Activated CD4-positive, alpha-beta T cell treated with anti-CD3 and anti-CD28 coated beads for 48 hours (primary cell): ENCODE results near the gene APCDD1L.
A peak's percentile ranks its signal among the peaks of the same experiment; 100 is the strongest.

ENCODE experiments used
- DNase-seq: peaks from one replicate; pipeline ENCODE4 v3.0.0-alpha.2; 2020

APCDD1L gene

GRCh38 chr20:58483470-58483869 lies 31.7 kb downstream of the APCDD1L start:
- DNase-seq = no peak

DNA sequence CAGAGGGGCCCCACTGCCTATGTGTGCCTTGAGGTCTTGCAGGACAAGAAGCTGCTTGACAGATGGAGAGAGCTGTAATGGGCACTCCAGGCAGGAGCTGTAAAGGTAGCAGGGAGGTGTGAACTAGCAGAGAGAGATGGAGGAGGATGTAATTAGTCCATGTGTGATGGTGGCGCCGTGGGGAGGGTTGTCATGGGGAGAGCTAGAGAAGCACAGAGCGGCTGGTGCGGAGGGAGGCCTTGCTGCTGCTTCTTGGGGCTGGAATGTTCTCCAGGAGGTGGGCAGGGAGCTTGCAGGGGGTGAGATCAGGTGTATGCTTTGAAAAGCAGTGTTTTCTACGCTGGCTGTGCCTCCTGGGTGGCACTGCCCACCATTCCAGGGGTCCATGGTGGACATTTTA lies 32.1 kb downstream of the APCDD1L start:
- DNase-seq = no peak

DNA sequence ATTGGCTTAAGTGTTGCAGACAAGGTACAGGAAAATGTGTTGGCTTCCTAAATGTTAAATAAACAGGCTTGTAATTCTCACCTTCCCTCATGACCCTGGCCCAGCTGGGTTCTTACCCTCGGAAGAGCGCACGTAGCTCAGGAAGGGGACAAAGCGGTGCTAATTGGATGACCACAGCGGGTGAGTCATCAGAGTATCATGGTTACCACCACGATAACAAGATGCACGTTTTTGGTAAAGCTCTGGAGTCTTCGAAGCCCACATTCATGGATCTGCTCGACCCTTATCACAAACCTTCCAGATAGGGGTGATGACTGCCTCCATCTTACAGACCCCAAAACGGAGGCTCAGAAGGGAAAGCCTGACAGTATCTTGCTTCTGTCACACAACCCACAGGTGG lies 32.8 kb downstream of the APCDD1L start:
- no peak for DNase-seq

DNA sequence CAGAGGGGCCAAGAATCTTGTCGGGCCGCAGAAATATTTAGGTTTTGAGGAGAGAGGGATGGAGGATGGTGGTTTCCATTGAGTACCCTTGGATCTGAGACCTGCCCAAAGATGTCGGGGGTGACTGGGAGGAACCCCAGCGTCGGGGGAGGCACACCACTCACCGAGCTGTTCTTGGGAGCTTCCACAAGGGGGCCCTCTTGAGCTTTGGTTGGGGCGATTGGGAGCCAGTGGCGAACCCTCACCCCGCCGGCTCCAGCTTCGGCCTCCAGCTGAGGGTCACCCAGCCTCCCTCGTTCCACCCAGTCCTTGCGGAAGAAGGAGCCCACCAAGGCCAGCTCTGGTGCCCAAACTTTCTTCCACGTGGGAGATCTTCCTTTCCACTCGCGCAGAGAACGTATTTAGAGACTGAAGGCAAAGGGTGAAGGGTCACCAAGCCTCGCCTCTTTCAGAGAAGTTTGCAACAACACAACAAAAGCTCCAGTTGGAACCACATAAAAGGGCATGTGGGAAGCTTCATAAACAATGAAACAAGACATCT lies 33.6 kb downstream of the APCDD1L start:
- DNase-seq = peak; percentile 80

DNA sequence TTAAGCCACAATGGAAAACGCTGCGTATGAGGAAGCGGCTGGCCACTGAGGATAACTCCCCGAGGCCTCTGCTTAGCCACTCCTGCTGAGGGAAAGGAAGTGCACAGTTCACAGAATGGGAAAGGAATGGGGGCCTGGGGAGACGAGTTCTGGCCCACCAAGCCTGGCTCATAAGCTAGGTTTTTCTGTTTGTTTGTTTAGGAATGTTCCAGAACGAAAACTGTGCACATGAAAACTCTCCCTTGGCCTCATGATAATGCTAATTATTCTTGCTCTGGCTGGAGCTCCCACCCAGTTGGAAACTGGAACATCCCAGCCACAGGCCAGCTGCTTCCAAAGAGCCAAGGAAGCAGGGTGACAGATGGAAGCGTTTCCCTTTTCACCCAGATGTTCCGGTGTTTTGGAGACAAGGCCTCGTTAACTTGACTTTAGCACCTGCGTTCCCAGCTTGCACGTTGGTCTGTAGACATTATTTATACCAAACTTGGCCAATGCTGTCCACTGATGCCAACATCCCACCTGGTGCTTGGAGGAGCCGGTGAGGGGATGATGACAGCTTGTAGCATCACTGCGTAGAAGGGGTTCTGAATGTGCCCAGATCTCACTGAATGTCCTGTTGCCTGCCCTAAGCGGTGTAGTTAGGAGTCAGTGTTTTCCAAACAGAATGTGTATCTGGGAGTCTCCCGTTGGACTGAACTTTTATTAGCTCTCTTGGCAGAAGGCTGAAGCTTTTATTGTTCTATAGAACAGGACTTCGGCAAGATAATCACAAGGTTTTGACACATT lies 34.5 kb downstream of the APCDD1L start:
- no peak for DNase-seq

DNA sequence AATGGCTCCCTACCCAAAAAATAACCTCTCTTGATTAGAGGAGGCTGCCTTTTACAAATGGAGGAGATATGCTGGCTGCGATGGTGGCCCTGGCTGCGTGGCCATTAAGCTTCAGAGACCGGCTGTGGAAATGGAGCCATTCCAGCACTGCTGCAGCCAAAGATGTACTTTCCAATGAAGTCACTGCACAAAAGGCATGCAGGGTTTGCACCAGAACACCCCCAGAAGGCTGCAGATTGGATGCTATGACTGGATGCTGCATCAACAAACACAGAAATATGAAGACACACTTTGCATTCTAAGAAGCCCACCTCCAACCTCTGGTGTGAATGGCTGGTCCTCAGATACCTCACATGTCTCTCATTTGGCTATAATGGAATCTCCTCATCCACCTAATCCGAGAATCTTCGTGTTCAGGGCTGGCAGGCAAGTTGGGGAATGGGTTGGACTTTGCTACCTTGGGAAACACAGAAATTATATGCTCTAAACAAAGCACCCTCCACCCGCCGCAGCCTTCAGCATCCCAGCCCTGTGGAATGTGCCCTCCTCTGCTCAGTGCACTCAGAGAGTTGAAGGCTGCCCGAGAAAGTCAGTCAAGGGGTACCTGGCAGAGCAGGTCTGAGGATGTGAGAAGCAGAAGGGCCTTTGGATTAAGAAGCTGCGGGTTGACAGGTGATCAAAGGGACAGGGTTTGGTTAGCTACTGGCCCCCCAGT lies 35.3 kb downstream of the APCDD1L start:
- no peak for DNase-seq

GRCh38 chr20:58478141-58478805 lies 36.9 kb downstream of the APCDD1L start:
- DNase-seq = no peak

DNA sequence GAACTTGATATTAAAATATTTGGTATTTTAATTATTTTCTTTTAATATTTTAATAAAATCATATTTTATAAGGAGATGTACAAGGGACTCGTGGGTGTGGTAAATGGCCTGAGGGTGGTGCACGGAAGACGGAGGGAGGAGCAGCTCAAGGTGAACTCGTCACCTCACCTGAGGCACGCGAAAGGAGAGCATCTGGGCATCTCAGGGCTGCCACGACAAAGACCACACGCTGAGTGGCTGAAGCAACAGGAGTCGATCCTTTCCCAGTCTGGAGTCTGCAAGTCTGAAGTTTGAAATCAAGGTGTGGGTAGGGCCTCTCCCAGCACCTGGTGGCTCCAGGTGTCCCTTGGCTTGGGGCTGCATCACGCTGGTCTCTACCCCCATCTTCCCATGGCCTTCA lies 39.7 kb downstream of the APCDD1L start:
- DNase-seq = no peak

- no peak for DNase-seq
Measured at GRCh38 chr20:58473453-58474425, 41.5 kb downstream of the APCDD1L start.

DNA sequence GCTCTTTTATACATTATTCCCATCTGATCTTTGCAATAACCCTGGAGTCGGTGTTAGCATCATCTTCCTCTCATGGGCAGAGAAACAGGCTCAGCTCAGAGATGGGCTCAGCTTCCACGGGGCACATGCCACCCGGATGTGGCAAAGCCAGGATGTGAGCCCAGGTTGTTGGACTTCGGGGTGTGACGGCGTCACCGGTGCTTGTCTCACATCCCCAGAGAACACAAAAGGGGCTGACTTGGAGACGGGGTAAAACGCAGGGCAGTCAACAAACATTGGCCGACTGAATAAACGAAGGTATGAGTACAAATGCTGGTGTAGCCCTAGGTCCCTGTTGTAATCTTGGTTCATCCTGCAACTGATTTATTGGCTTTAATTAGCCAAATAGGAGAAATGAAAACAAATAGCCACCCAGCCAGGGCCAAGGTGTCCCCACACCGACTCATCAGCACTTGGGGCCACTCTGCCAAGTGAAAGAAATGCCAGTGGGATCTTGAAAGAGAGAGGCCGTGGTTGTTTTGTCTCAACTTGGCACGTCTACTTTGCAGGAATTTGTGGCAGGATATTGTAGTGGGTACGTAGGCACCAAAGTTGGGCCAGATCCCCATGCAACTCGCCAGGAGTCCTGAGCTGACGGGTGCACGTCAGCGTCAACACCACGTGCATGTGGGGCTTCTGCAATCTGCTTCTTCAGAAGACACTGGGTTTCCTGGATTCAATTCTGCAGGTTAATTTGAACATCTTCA lies 42.8 kb downstream of the APCDD1L start:
- no peak for DNase-seq

DNA sequence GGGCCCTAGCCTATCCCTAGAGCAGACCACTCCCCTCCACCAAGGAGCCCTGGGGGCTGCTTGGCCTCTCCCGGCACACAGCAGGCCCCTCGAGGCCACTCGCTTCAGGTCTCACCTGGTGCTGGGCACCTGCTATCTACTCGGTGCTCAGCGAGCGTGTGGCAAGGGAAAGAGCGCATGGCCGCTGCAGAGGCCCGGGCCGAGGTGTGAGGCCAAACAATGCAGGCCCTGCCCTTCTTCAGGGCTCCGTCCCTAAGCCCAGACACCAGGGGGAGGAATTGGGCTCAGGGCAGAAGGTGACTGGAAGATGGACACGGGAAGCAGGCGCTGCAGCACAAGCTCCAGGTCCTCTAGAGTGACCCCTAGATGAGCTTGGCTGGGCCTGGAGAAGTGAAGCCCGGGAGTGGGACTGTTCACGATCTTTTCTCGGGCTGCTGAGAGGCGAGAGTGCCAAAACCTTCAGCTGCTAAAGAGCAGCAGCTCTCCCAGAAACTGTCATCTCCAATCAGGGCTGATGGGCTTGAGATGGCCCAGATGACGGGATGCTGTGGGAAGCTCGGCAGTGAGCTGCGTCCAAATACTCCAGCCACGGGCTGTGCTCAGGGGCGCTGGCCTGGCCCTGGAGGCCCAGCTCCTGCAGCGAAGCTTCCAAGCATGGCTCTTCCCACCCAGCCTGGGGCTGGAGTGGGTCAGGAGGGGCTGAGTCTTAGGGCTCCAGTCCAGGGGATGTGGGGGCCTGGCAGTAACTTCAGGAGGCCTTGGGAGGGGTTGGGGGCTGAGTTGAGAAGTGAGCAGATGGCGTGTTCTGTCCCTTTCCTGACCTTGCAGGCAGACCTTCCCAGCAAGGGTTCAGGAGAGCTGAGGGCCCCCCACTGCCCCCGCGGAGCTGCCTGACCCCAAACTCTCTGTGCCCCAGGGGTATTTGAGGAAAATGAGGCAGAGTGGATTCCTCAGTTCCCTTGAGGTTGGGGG lies 43.7 kb downstream of the APCDD1L start:
- DNase-seq = no peak

DNA sequence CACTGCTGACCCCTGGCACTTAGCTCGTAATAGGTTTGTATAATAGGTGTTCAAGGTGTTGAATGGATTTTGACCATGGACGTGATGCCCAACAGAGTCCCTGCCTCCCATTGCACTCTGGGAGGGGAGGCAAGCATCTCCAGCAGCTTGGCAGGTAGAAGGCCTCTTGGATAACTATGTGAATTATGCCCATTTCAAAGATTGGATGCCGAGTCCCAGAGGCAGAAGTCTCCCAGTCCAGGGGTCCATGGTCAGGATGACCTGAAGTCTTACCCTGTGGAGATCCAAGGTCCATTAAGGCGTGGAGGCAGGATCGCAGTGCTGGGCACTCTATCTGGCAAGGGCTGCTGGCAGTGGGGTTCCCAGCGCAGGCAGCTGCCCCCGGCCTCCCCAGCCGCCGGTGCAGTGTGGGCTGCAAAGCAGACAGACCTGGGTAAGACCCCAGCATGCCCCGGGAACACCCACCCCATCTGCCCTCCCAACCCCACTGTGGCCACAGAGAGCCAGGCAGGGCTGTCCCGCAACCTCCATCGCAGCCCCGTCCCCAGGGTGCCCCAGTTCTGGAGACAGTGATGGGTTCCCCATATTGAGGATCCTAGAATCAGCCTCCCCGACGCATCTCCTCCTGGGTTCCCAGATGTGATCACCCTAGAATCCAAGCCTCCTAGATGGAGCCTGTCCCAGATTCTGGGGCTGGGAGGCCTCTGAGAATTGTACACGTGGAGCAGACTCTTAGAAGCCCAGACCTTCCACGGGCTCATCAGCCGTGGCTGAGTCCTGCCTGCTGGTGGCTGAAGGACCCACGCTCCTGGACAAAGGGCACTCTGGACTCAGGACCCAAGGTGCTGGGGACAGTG lies 44.6 kb downstream of the APCDD1L start:
- no peak for DNase-seq

DNA sequence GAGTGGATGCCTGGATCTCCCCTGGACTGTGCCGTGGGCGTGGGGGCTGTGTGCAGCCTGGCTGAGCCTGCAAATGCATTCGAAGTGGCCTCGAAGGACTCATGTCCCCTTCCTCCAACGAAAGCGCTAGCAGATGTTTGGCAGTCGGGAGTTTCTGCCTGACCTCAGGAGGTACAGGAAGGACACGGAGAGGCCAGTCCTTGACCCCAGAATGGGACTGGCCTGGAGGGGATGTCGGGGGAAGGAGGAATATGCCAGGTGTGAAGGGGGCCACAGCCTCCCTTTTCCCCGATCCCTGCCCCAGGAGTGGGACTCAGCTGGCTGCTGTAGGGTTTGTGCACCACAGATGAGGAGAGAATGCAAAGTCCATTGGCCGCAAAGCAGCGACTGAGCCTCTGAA lies 45.6 kb downstream of the APCDD1L start:
- no peak for DNase-seq

GRCh38 chr20:58467572-58468527 lies 47.3 kb downstream of the APCDD1L start:
- no peak for DNase-seq

DNA sequence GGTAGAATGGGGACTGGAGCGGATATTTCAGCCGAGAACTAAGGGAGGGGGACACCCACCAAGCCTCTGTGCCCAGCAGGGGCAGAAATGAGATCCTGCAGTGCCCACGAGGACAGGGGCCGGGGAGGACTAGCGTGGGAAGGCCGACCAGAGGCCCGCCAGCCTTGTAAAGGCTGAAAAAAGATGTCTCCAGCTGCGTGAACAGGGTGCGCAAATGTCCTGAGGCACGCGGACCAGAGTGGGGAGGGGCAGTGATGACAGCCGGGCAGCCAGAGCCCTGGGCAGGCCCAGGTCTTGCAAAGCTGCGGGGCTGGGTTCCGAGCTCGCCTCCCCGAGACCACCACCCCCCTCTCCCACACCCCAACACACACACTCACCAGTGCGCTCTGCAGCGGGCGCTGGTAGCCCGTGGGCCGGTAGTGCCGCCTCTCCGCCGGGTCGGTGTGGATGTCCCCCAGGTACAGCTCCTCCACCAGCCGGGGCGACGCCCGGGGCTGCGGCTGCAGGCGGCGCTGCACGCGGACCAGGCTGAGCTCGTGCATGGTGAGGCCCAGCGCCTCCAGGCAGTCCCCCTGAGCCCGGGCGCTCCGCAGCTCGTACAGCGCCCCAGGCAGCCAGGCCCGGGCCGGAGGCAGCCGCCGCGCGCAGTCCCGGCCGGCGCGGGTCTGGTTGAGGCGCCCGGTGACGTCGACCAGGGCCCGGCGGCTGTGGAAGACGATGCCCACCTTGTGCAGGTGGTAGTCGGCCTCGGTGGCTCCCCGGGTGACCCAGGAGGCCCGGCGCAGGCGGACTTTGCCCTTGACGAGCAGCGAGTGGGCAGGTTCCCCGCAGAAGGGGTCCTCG lies 48.2 kb downstream of the APCDD1L start:
- DNase-seq = no peak

GRCh38 chr20:58466095-58466708 lies 49.0 kb downstream of the APCDD1L start:
- no peak for DNase-seq

- no peak for DNase-seq
Measured at GRCh38 chr20:58464838-58465237, 50.4 kb downstream of the APCDD1L start.
